Measurements from ENCODE around the gene ABHD5.

ABHD5 gene

GRCh38 chr3:43759297-43759782 lies 68.6 kb downstream of the ABHD5 start:
- no peak for DNase-seq

- no peak for DNase-seq
Measured at GRCh38 chr3:43759938-43760337, 69.2 kb downstream of the ABHD5 start.

- no peak for DNase-seq
Measured at GRCh38 chr3:43760938-43761337, 70.2 kb downstream of the ABHD5 start.

GRCh38 chr3:43762451-43762850 lies 71.7 kb downstream of the ABHD5 start:
- DNase-seq: no peak

- no peak for DNase-seq
Measured at GRCh38 chr3:43764056-43764455, 73.3 kb downstream of the ABHD5 start.

- DNase-seq: no peak
Measured at GRCh38 chr3:43764471-43764870, 73.7 kb downstream of the ABHD5 start.

GRCh38 chr3:43765521-43765971 lies 74.8 kb downstream of the ABHD5 start:
- DNase-seq: no peak

- no peak for DNase-seq
Measured at GRCh38 chr3:43766672-43767465, 76.1 kb downstream of the ABHD5 start.

GRCh38 chr3:43768381-43768973 lies 77.7 kb downstream of the ABHD5 start:
- DNase-seq: no peak

- DNase-seq: peak; percentile 72
Measured at GRCh38 chr3:43769097-43769884, 78.6 kb downstream of the ABHD5 start.

- peak; percentile 12 for DNase-seq
Measured at GRCh38 chr3:43769885-43770425, 79.2 kb downstream of the ABHD5 start.

GRCh38 chr3:43770426-43771103 lies 79.8 kb downstream of the ABHD5 start:
- peak; percentile 27 for DNase-seq

- no peak for DNase-seq
Measured at GRCh38 chr3:43771610-43772009, 80.9 kb downstream of the ABHD5 start.

- DNase-seq: peak; percentile 4
Measured at GRCh38 chr3:43773273-43774094, 82.7 kb downstream of the ABHD5 start.

GRCh38 chr3:43774799-43775198 lies 84.1 kb downstream of the ABHD5 start:
- no peak for DNase-seq

GRCh38 chr3:43776101-43776500 lies 85.4 kb downstream of the ABHD5 start:
- no peak for DNase-seq

GRCh38 chr3:43779850-43780249 lies 89.1 kb downstream of the ABHD5 start:
- no peak for DNase-seq

- DNase-seq: no peak
Measured at GRCh38 chr3:43782541-43782940, 91.8 kb downstream of the ABHD5 start.
